SK-N-SH (cell line): Measurements from ENCODE around the gene TYW1.

Experiments used
- EZH2phosphoT487 ChIP-seq: fragments of 200-600 bp; sonication (generic); IDR thresholded peaks from 2 replicates; pipeline ENCODE4 v1.6.1; 2017; ENCODE audit warnings: low read depth, mixed run types, mild to moderate bottlenecking, antibody characterized with exemption, moderate library complexity, borderline replicate concordance
- GATA2 ChIP-seq: sonication (generic); formaldehyde crosslinking; IDR thresholded peaks from 2 replicates; pipeline ENCODE4 v1.5.0; 2020; ENCODE audit warnings: mild to moderate bottlenecking, missing genetic modification reagents
- MAX ChIP-seq: IDR thresholded peaks from 2 replicates; pipeline ENCODE4 v1.4.0; 2012; ENCODE audit warnings: low read depth
- NFIC ChIP-seq: IDR thresholded peaks from 2 replicates; pipeline ENCODE4 v1.4.0; 2012; ENCODE audit warnings: borderline replicate concordance
- POLR2AphosphoS5 ChIP-seq: IDR thresholded peaks from 2 replicates; pipeline ENCODE4 v1.6.1; 2012; ENCODE audit warnings: low read depth, low read length
- SIN3A ChIP-seq: IDR thresholded peaks from 2 replicates; pipeline ENCODE4 v1.6.1; 2012; ENCODE audit warnings: low read depth, mild to moderate bottlenecking, low read length, moderate library complexity, borderline replicate concordance
- TAF1 ChIP-seq: IDR thresholded peaks from 2 replicates; pipeline ENCODE4 v1.6.1; 2012; ENCODE audit warnings: low read depth, mild to moderate bottlenecking, low read length, moderate library complexity, borderline replicate concordance
- TF ChIP-seq, protein P1 (sequence below): fragments of 200-600 bp; sonication (generic); IDR thresholded peaks from 2 replicates; pipeline ENCODE4 v1.6.1; 2017; ENCODE audit warnings: antibody characterized with exemption, mild to moderate bottlenecking, moderate library complexity

GRCh38 chr7:66967029-66967428, 29.6 kb upstream of the TYW1 start:
- no peak for TF ChIP-seq TAF1
- TF ChIP-seq, protein P1, sequence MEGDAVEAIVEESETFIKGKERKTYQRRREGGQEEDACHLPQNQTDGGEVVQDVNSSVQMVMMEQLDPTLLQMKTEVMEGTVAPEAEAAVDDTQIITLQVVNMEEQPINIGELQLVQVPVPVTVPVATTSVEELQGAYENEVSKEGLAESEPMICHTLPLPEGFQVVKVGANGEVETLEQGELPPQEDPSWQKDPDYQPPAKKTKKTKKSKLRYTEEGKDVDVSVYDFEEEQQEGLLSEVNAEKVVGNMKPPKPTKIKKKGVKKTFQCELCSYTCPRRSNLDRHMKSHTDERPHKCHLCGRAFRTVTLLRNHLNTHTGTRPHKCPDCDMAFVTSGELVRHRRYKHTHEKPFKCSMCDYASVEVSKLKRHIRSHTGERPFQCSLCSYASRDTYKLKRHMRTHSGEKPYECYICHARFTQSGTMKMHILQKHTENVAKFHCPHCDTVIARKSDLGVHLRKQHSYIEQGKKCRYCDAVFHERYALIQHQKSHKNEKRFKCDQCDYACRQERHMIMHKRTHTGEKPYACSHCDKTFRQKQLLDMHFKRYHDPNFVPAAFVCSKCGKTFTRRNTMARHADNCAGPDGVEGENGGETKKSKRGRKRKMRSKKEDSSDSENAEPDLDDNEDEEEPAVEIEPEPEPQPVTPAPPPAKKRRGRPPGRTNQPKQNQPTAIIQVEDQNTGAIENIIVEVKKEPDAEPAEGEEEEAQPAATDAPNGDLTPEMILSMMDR, result no peak
- no peak for TF ChIP-seq EZH2phosphoT487
- TF ChIP-seq MAX, result no peak
- no peak for TF ChIP-seq SIN3A
- no peak for TF ChIP-seq NFIC
- no peak for TF ChIP-seq POLR2AphosphoS5
- no peak for TF ChIP-seq GATA2 (CRISPR knock-in tag)
